ENCODE results near the gene SMYD5. TPM values are rescaled to one million over a fixed set of nuclear protein-coding genes. Genes with fewer than 3 reads are reported as not detected.

SMYD5 gene
- total RNA-seq, 4 donors from 2014 or later = 13.8 to 32.4 (median 18.7) TPM

DNA sequence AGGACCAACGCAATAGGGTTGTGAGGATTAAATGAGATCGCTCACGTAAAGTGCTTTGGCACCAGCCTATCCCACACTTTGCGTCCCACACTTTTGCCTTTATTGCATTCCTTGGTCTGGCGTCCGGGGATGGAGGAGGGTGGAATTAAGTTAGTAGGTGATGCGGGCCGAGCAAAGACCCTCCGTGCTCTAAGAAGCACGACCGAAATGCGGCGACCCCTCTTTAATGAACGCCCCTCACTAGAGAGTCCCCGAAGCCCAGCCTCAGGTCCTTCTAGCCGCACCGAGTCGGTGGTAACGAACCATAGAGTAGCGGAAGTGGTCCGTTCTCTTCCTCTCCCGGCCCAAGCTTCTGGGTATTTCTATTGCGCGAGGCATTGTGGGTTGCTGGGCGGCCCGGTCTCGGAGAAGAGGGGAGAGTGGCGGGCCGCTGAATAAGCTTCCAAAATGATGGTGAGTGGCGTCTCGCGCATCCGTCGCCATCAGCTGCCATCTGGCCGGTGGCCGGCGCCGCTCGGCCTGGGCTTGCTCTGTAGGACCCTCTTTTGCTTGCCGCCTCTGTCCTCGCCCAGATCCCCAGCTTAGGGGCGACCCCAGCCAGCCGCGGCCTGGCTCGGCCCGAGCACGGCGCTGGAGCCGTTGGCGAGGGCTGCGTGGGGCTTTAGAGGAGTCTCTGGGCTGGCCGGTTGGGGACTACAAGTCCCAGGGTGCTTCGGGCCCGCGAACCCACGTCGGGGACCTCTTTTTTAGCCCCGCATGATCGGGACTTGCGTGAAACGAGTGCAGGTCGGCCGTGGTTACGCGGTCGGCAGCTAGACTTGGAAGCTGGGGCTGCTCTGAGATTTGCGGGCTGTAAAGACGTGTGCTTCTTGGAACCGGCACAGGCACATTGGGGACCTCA is 20.1 kb downstream of the SMYD5 start, which contains the start of gene CCT7:
Gene CCT7, plus strand, starts transcription at position 377 of the 901 bp plus-strand sequence. Its CDS starts 71 bp downstream, at position 448.
- TF ChIP-seq, protein P1, sequence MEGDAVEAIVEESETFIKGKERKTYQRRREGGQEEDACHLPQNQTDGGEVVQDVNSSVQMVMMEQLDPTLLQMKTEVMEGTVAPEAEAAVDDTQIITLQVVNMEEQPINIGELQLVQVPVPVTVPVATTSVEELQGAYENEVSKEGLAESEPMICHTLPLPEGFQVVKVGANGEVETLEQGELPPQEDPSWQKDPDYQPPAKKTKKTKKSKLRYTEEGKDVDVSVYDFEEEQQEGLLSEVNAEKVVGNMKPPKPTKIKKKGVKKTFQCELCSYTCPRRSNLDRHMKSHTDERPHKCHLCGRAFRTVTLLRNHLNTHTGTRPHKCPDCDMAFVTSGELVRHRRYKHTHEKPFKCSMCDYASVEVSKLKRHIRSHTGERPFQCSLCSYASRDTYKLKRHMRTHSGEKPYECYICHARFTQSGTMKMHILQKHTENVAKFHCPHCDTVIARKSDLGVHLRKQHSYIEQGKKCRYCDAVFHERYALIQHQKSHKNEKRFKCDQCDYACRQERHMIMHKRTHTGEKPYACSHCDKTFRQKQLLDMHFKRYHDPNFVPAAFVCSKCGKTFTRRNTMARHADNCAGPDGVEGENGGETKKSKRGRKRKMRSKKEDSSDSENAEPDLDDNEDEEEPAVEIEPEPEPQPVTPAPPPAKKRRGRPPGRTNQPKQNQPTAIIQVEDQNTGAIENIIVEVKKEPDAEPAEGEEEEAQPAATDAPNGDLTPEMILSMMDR (IDR thresholded peaks at IDR 0.05) = no peak
- TF ChIP-seq POLR2A (IDR thresholded peaks at IDR 0.05) = peak in 1 of 2 donors; percentile 68
- peak; percentile 66 to 97 for TF ChIP-seq EP300 (IDR thresholded peaks at IDR 0.05)
- WGBS, 2 donors = 0% methylated on average over 35 to 65 of the region's 69 CpGs
- Histone ChIP-seq H3K4me1 (peaks cover 0 to 50% (median 7%) of the 10 kb centered on the region in 4 donors), H3K27ac (peak within 1 kb of the TSS; percentile 63 to 95 (median 92)), H3K36me3 (peaks cover 0 to 14% (median 0%) of the 10 kb centered on the region in 3 donors), H3K4me3 (peak within 1 kb of the TSS; percentile 49 to 80 (median 69)), H3K9me3 (no peaks in the 10 kb centered on the region), H3K27me3 (no peaks in the 10 kb centered on the region)
- peak; percentile 72 to 89 for DNase-seq (ENCODE audit: low spot score in 2 of 2)

- Histone ChIP-seq H3K27me3 (no peaks in the 10 kb centered on the region), H3K9me3 (no peaks in the 10 kb centered on the region), H3K27ac (peak overlapping the region in 1 of 4 donors; percentile 95), H3K36me3 (peaks cover 0 to 17% (median 6%) of the 10 kb centered on the region in 3 donors), H3K4me1 (peaks cover 0 to 57% (median 7%) of the 10 kb centered on the region in 4 donors), H3K4me3 (peak overlapping the region; percentile 49 to 80 (median 69))
- TF ChIP-seq EP300 (IDR thresholded peaks at IDR 0.05) = no peak
- TF ChIP-seq, protein P1 (IDR thresholded peaks at IDR 0.05) = no peak
- no peak for TF ChIP-seq POLR2A (IDR thresholded peaks at IDR 0.05)
- 68 to 69% methylated on average over 11 of the region's 11 CpGs for WGBS, 2 donors
- DNase-seq (ENCODE audit: low spot score in 2 of 2) = no peak
Observed at GRCh38 chr2:73235315-73236028, 21.4 kb downstream of the SMYD5 start.

- 48 to 61% methylated on average over 1 of the region's 1 CpG for WGBS, 2 donors
- Histone ChIP-seq H3K27me3 (no peaks in the 10 kb centered on the region), H3K27ac (no peak overlapping the region), H3K4me3 (no peak overlapping the region), H3K4me1 (peaks cover 0 to 57% (median 7%) of the 10 kb centered on the region in 4 donors), H3K9me3 (no peaks in the 10 kb centered on the region), H3K36me3 (peaks cover 0 to 29% (median 6%) of the 10 kb centered on the region in 3 donors)
- DNase-seq (ENCODE audit: low spot score in 2 of 2) = no peak
- TF ChIP-seq EP300 (IDR thresholded peaks at IDR 0.05) (no peak), POLR2A (IDR thresholded peaks at IDR 0.05) (no peak)
- TF ChIP-seq, protein P1 (IDR thresholded peaks at IDR 0.05) = no peak
Observed at GRCh38 chr2:73237168-73237567, 23.1 kb downstream of the SMYD5 start.

GRCh38 chr2:73238149-73238548 is 24.1 kb downstream of the SMYD5 start:
- H3K4me3 ChIP-seq = no peak overlapping the region
- H3K27ac ChIP-seq = no peak overlapping the region
- TF ChIP-seq, protein P1 (IDR thresholded peaks at IDR 0.05) = no peak
- no peaks in the 10 kb centered on the region for H3K27me3 ChIP-seq
- H3K9me3 ChIP-seq = no peaks in the 10 kb centered on the region
- 68 to 81% methylated on average over 3 of the region's 3 CpGs for WGBS, 2 donors
- DNase-seq (ENCODE audit: low spot score in 2 of 2) = no peak
- H3K36me3 ChIP-seq = peaks cover 0 to 39% (median 10%) of the 10 kb centered on the region in 3 donors
- peaks cover 0 to 50% (median 4%) of the 10 kb centered on the region in 4 donors for H3K4me1 ChIP-seq
